K562 (cell line): ENCODE results near the gene MPRIP. TPM values are rescaled to one million over a fixed set of nuclear protein-coding genes. Genes with fewer than 3 reads are reported as not detected.

Experiments used
- BRF1 ChIP-seq: IDR thresholded peaks from 3 replicates; pipeline ENCODE4 v1.6.1; 2011; ENCODE audit warnings: borderline replicate concordance, mild to moderate bottlenecking; ENCODE audit not compliant: insufficient read length; ENCODE audit errors: extremely low read depth
- CREBBP ChIP-seq: IDR thresholded peaks from one replicate; pipeline ENCODE4 v1.6.1; 2012; ENCODE audit warnings: low read depth, mild to moderate bottlenecking, control low read depth, inconsistent platforms, low read length
- HDAC1 ChIP-seq, 2 experiments: fragments of 450-650 bp; IDR thresholded peaks; 2 replicates each; pipeline ENCODE4 v1.6.1; 2016 to 2017; ENCODE audit warnings: inconsistent platforms in 1 of 2, mild to moderate bottlenecking in 1 of 2, moderate library complexity in 1 of 2
- HNRNPUL1 ChIP-seq: fragments of 200-400 bp; formaldehyde crosslinking; IDR thresholded peaks from 2 replicates; pipeline ENCODE4 v1.6.1; 2017; ENCODE audit warnings: low read length
- MAFG ChIP-seq: fragments of 450-650 bp; conservative IDR thresholded peaks from 2 replicates; pipeline ENCODE4 v1.6.1; 2016; ENCODE audit warnings: missing genetic modification characterization, missing compliant biosample characterization
- PHB ChIP-seq: fragments of 250-450 bp; sonication (Bioruptor Pico); IDR thresholded peaks from 2 replicates; pipeline ENCODE4 v1.5.0; 2021
- POLR2AphosphoS5 ChIP-seq: IDR thresholded peaks from 2 replicates; pipeline ENCODE4 v1.6.1; 2011; ENCODE audit warnings: mild to moderate bottlenecking, low read depth, low read length, moderate library complexity; ENCODE audit not compliant: control insufficient read depth, insufficient read depth
- RBM34 ChIP-seq: fragments of 200-400 bp; formaldehyde crosslinking; IDR thresholded peaks from 2 replicates; pipeline ENCODE4 v1.6.1; 2018; ENCODE audit warnings: low read length, borderline replicate concordance; ENCODE audit not compliant: insufficient read depth
- RFX5 ChIP-seq: IDR thresholded peaks from 2 replicates; pipeline ENCODE4 v1.6.1; 2011; ENCODE audit warnings: low read depth, mild to moderate bottlenecking, improper control_type of control experiment, low read length
- RFX7 ChIP-seq: fragments of 250-450 bp; sonication (Bioruptor Pico); IDR thresholded peaks from 2 replicates; pipeline ENCODE4 v1.5.1; 2021; ENCODE audit warnings: mild to moderate bottlenecking
- SP2 ChIP-seq: IDR thresholded peaks from 2 replicates; pipeline ENCODE4 v1.6.1; 2011; ENCODE audit warnings: mild to moderate bottlenecking, low read depth, low read length, moderate library complexity; ENCODE audit not compliant: poor library complexity, severe bottlenecking; ENCODE audit errors: extremely low read depth
- TGIF2 ChIP-seq: sonication (generic); formaldehyde crosslinking; IDR thresholded peaks from 2 replicates; pipeline ENCODE4 v1.8.1; 2022; ENCODE audit warnings: mild to moderate bottlenecking, missing genetic modification reagents, moderate library complexity
- ZFP36 ChIP-seq: fragments of 150-350 bp; IDR thresholded peaks from 2 replicates; pipeline ENCODE4 v1.6.1; 2018; ENCODE audit warnings: low read length, low read depth; ENCODE audit not compliant: partially characterized antibody
- ZNF174 ChIP-seq: fragments of 250-450 bp; sonication (Bioruptor Pico); IDR thresholded peaks from 2 replicates; pipeline ENCODE4 v1.4.0; 2020; ENCODE audit warnings: mild to moderate bottlenecking
- ZNF274 ChIP-seq: IDR thresholded peaks from 2 replicates; pipeline ENCODE4 v1.6.1; 2011; ENCODE audit warnings: low read depth, mild to moderate bottlenecking, low read length, moderate library complexity, borderline replicate concordance
- ZNF507 ChIP-seq: conservative IDR thresholded peaks from 2 replicates; pipeline ENCODE4 v1.6.1; 2017; ENCODE audit warnings: missing genetic modification characterization, missing compliant biosample characterization
- ZNF551 ChIP-seq: fragments of 250-450 bp; sonication (Bioruptor Pico); IDR thresholded peaks from 2 replicates; pipeline ENCODE4 v1.5.0; 2021; ENCODE audit warnings: mild to moderate bottlenecking, moderate library complexity
- ZNF561 ChIP-seq: fragments of 450-650 bp; formaldehyde crosslinking; conservative IDR thresholded peaks from 2 replicates; pipeline ENCODE4 v1.4.0; 2020; ENCODE audit warnings: mild to moderate bottlenecking, moderate library complexity
- ZNF57 ChIP-seq: fragments of 450-650 bp; formaldehyde crosslinking; IDR thresholded peaks from 2 replicates; pipeline ENCODE4 v1.4.0; 2020; ENCODE audit warnings: mild to moderate bottlenecking, moderate library complexity
- ZNF707 ChIP-seq: fragments of 250-450 bp; sonication (Bioruptor Pico); conservative IDR thresholded peaks from 2 replicates; pipeline ENCODE4 v1.8.0; 2022; ENCODE audit warnings: inconsistent platforms, mild to moderate bottlenecking, moderate library complexity
- ZNF830 ChIP-seq: fragments of 250-450 bp; sonication (Bioruptor Pico); IDR thresholded peaks from 2 replicates; pipeline ENCODE4 v1.5.0; 2021; ENCODE audit warnings: mild to moderate bottlenecking
- ZZZ3 ChIP-seq: fragments of 450-650 bp; IDR thresholded peaks from 2 replicates; pipeline ENCODE4 v1.6.1; 2016; ENCODE audit warnings: antibody characterized with exemption, mild to moderate bottlenecking, moderate library complexity
- polyA plus RNA-seq, 8 experiments: library from polyadenylated mRNA; depleted of rRNA in 4 of 8; stranded (reverse) in 5 of 8; unstranded in 3 of 8; fragments of >200 nt; fragmentation: Nextera tagmentation in 2 of 8; fragmentation: Illumina TruSeq in 1 of 8; extraction: Ambion mirVana in 2 of 8; extraction: Trizol in 1 of 8; gene quantifications; 2 replicates each; pipeline versions ENCODE4 v1.2.1 to v1.2.3, GENCODE V29; 2011 to 2014; ENCODE audit warnings: inconsistent platforms in 1 of 8, missing spikeins in 1 of 8
- total RNA-seq, 7 experiments: library from RNA; depleted of rRNA in 6 of 7; stranded (reverse); fragments of >200 nt in 6 of 7; fragmentation: Illumina TruSeq in 2 of 7; extraction: Trizol in 2 of 7; gene quantifications; 2 replicates each; pipeline versions ENCODE4 v1.2.1 to v1.2.3, GENCODE V29; 2011 to 2021; ENCODE audit warnings: low replicate concordance in 1 of 7
- TF ChIP-seq, protein P1 (sequence below): IDR thresholded peaks from 3 replicates; pipeline ENCODE4 v1.6.1; 2011; ENCODE audit warnings: borderline replicate concordance, mild to moderate bottlenecking; ENCODE audit not compliant: insufficient read length, insufficient read depth
- TF ChIP-seq, protein P2 (sequence below): fragments of 250-450 bp; sonication (Bioruptor Pico); IDR thresholded peaks from 2 replicates; pipeline ENCODE4 v1.4.0; 2020; ENCODE audit warnings: mild to moderate bottlenecking
- TF ChIP-seq, protein P3 (sequence below): sonication (generic); formaldehyde crosslinking; IDR thresholded peaks from 2 replicates; pipeline ENCODE4 v1.8.1; 2022; ENCODE audit warnings: missing genetic modification reagents

Gene MPRIP
- total and polyA plus RNA-seq, 9 of the 15 experiments (the other 6 are each of a cell fraction or from before 2014, with no cell fraction given), result 10.0 to 72.6 (median 30.1) TPM

DNA sequence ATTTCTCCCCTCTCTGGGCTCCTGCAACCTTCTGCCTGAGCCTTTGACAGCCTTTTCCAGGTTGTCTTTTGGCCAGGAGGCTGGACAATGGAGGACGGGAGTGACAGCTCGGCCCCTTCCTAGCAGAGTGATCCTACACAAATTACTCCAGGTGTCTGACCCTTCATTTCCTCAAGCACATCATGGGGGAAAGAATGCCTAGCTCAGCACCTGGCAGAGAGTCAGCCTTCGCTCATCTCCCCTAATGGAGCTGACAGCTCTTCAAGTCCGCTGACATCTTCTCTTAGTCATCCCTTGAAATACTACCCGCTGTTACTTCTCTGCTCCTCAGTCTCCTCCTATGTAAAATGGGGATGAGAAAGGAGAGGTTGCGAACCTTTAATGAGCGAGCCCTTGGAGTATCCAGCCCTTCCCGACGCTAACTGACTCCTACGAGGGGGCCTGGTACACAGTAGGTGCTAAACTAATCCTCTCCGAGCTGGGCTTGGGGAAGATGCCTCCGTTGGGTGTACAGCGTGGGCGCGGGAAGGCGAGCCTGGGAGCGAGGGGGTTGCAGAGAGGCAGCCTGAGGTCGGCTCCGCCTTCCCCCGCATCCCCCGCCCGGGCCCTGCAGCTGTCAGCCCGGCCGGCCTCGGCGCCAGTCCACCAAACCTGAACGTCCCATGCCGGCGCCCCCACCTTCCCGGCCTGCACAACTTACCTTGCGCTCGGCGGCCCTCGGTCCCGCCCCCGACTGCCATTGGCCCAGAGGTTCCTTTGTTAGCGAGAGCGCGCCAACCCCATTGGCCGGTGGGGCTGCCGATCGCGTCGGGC lies 480 bp upstream of the MPRIP start (continued):
- no peak for TF ChIP-seq RFX5
- TF ChIP-seq ZNF507 (tag), result no peak
- TF ChIP-seq CREBBP, result no peak
- no peak for TF ChIP-seq ZFP36
- no peak for TF ChIP-seq BRF1
- no peak for TF ChIP-seq ZNF830 (CRISPR knock-in tag)
- TF ChIP-seq, protein P1, sequence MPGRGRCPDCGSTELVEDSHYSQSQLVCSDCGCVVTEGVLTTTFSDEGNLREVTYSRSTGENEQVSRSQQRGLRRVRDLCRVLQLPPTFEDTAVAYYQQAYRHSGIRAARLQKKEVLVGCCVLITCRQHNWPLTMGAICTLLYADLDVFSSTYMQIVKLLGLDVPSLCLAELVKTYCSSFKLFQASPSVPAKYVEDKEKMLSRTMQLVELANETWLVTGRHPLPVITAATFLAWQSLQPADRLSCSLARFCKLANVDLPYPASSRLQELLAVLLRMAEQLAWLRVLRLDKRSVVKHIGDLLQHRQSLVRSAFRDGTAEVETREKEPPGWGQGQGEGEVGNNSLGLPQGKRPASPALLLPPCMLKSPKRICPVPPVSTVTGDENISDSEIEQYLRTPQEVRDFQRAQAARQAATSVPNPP, result no peak
- TF ChIP-seq TGIF2 (CRISPR knock-in tag), result 0 out of 2 replicates have a peak, but pooled peaks have one; percentile 26
- TF ChIP-seq, protein P2, sequence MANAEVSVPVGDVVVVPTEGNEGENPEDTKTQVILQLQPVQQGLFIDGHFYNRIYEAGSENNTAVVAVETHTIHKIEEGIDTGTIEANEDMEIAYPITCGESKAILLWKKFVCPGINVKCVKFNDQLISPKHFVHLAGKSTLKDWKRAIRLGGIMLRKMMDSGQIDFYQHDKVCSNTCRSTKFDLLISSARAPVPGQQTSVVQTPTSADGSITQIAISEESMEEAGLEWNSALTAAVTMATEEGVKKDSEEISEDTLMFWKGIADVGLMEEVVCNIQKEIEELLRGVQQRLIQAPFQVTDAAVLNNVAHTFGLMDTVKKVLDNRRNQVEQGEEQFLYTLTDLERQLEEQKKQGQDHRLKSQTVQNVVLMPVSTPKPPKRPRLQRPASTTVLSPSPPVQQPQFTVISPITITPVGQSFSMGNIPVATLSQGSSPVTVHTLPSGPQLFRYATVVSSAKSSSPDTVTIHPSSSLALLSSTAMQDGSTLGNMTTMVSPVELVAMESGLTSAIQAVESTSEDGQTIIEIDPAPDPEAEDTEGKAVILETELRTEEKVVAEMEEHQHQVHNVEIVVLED, result peak; percentile 53; the same call in 1 of the 2 replicates
- no peak for TF ChIP-seq PHB
- TF ChIP-seq ZNF57, result no peak
- TF ChIP-seq ZNF561 (CRISPR knock-in tag), result no peak
- no peak for TF ChIP-seq HNRNPUL1
- TF ChIP-seq, protein P3, sequence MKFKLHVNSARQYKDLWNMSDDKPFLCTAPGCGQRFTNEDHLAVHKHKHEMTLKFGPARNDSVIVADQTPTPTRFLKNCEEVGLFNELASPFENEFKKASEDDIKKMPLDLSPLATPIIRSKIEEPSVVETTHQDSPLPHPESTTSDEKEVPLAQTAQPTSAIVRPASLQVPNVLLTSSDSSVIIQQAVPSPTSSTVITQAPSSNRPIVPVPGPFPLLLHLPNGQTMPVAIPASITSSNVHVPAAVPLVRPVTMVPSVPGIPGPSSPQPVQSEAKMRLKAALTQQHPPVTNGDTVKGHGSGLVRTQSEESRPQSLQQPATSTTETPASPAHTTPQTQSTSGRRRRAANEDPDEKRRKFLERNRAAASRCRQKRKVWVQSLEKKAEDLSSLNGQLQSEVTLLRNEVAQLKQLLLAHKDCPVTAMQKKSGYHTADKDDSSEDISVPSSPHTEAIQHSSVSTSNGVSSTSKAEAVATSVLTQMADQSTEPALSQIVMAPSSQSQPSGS (CRISPR knock-in tag), result no peak
- no peak for TF ChIP-seq POLR2AphosphoS5
- no peak for TF ChIP-seq ZNF551 (CRISPR knock-in tag)
- TF ChIP-seq MAFG, result no peak; the same call in 1 of the 2 replicates
- no peak for TF ChIP-seq RBM34
- no peak for TF ChIP-seq ZNF274
- peak; percentile 71 for TF ChIP-seq SP2
- no peak for TF ChIP-seq ZZZ3
- TF ChIP-seq RFX7 (CRISPR knock-in tag), result no peak
- TF ChIP-seq ZNF174, result no peak
- peak in 1 of 2 experiments; percentile 40; a peak in 1 of 4 replicates for TF ChIP-seq HDAC1 (IDR thresholded peaks at IDR 0.05)
- TF ChIP-seq ZNF707 (CRISPR knock-in tag), result no peak
